Measurements from ENCODE around the gene SCN4A.
"Not testable (repeated sequence)": the region's sequence is repeated elsewhere in the genome, so short reads cannot be mapped to it uniquely, and the experiment has no call there.

SCN4A gene

DNA sequence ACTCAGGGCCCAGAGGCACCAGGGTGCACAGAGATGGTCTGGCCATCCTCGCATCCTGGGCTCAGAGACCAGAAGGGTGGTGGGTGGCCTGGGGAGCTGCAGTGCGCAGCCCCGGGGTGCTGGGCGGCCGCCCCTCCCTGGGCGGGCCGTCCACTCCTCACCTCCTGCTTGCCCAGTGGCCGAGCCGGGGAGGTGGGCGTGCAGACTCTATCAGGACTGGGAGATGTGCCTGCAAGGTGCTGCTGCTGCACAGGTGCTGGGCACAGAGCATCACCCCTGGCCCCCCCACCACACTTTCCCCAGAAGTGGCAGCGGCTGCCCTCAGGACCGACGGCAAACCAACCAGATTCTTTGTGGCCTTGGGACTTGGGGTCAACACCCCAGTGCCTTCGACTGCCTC lies at the start of gene SCN4A:
TSS of gene SCN4A (minus strand) at position 123 of the 400 bp plus-strand sequence. CDS start at position 46, 77 bp downstream.
- no peak for DNase-seq

GRCh38 chr17:64020056-64020766 lies 47.5 kb upstream of the SCN4A start, which contains the start of gene ICAM2:
ICAM2 (minus strand) TSS chr17:64020633; CDS start chr17:64006691, 13,942 bp downstream.
- peak; percentile 89 for DNase-seq

DNA sequence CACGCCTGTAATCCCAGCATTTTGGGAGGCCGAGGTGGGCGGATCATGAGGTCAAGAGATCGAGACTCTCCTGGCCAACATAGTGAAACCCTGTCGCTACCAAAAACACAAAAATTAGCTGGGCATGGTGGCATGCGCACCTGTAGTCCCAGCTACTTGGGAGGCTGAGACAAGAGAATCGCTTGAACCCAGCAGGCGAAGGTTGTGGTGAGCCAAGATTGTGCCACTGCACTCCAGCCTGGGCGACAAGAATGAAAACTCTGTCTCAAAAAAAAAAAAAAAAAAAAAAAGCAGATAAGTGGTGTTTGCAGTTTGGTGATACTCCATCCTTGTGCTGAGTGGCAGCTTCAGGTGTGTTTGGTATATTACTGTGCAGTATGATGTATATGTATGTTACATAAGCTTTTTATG lies 46.8 kb upstream of the SCN4A start:
- DNase-seq = not testable (repeated sequence)

GRCh38 chr17:64017381-64017980 lies 44.8 kb upstream of the SCN4A start:
- no peak for DNase-seq

- no peak for DNase-seq
Measured at GRCh38 chr17:64016974-64017373, 44.3 kb upstream of the SCN4A start.

GRCh38 chr17:64016231-64016784 lies 43.6 kb upstream of the SCN4A start:
- DNase-seq = no peak

DNA sequence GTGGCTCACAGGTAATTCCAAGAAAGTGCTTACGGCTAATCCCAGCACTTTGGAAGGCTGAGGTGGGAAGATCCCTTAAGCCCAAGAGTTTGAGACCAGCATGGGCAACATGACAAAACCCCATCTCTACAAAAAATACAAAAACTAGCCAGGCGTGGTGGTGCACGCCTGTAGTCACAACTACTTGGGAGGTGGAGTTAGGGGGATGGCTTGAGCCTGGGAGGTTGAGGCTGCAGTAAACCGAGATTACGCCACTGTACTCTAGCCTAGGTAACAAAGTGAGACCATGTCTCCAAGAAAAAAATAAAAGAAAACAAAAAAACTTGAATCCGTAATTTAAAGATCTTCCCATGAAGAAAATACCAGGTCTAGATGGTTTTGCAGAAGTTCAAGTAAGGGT lies 42.7 kb upstream of the SCN4A start:
- no peak for DNase-seq

- no peak for DNase-seq
Measured at GRCh38 chr17:64009571-64010402, 37.1 kb upstream of the SCN4A start.

DNA sequence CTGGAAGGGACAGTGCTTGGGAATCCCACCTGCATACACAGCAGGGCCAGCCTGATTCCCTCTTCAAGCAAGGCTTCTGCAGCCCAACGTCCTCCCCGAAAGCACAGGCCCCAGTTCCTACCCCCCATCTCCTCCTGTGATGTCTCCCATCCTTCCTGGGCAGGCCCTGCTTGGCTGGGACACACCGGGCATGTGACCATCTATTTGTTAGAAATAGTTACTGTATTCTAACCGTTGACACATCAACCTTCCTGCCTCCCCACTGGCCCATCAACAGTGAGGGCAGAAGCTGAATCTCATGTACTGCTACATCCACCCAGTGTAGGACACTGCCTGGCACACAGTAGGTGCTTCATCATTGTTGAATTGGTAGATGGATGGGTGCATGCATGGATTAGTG lies 36.1 kb upstream of the SCN4A start:
- DNase-seq = no peak

DNA sequence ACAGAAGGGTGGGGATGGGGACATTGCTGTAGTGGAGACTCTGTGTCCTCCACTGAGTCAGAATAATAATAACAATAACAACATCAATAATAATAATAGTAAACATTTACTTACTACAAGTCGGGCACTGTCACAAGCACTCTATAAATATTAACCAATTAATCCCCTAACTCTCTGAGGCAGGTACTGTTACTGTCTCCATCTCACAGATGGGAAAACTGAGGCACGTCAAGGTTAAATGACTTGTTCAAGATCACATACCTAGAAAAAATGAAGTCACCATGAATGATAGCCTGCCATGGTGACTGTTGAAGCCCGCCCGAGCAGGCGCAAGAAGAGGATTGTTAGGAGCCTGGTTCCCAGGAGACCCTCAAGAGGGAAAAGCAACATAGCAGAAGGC lies 35.6 kb upstream of the SCN4A start:
- no peak for DNase-seq

DNA sequence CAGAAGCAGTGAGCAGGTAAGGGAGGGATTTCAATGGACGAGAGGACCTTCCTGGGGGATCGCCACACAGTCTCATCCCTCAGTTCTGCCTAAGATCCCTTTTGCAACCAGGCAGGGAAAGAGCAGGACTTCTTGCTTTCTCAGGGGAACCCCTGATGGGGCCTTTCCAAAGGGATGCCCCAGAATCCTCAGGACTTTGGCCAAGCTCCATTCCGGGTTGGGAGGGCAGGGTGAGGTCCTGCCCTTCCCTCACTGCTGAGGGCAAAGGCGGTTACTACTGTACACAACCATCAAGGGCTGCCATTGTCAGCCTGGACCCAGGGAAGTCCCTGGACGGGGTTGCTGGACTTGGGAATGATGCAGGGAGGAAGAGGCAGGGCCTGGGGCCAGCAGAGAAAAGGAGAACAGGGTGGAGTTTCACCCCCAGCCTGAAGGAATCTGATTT lies 35.1 kb upstream of the SCN4A start:
- no peak for DNase-seq

- not testable (repeated sequence) for DNase-seq
Measured at GRCh38 chr17:64007089-64007837, 34.5 kb upstream of the SCN4A start.

GRCh38 chr17:64006361-64007088 lies 33.8 kb upstream of the SCN4A start:
- DNase-seq = no peak

DNA sequence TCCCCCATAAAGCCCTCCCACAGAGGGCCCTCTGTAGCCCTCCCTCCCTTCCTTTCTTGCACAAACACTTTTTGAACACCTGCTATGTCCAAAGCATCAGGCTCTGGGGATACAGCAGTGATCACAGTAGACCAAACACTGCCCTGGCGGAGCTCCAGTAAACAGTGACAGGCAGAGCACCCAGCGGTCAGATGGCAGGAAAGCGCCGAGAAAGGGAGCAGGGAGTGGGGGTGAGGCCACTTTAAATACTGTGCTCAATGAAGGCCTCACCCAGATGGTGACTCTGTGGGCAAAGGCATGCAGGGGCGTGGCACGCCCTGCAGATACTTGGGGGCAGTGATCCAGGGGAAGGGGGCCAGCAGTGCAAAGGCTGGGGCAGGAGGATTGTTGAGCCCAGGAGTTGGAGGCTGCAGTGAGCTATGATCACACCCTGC lies 33.0 kb upstream of the SCN4A start:
- no peak for DNase-seq

GRCh38 chr17:64004903-64005733 lies 32.4 kb upstream of the SCN4A start:
- no peak for DNase-seq

GRCh38 chr17:64004218-64004770 lies 31.6 kb upstream of the SCN4A start:
- no peak for DNase-seq

GRCh38 chr17:64003526-64004121 lies 30.9 kb upstream of the SCN4A start:
- no peak for DNase-seq

- DNase-seq = no peak
Measured at GRCh38 chr17:64002658-64003525, 30.2 kb upstream of the SCN4A start.

Measured in GDM1 (cell line).